ENCODE results near the gene COPG2. TPM values are rescaled to one million over a fixed set of nuclear protein-coding genes. Genes with fewer than 3 reads are reported as not detected.
"Not testable (repeated sequence)": the region's sequence is repeated elsewhere in the genome, so short reads cannot be mapped to it uniquely, and the experiment has no call there.

Gene COPG2
- total and polyA plus RNA-seq, 2 of the 13 experiments (the other 11 are each of a cell fraction or from before 2014, with no cell fraction given), result 14.1 to 17.7 TPM

DNA sequence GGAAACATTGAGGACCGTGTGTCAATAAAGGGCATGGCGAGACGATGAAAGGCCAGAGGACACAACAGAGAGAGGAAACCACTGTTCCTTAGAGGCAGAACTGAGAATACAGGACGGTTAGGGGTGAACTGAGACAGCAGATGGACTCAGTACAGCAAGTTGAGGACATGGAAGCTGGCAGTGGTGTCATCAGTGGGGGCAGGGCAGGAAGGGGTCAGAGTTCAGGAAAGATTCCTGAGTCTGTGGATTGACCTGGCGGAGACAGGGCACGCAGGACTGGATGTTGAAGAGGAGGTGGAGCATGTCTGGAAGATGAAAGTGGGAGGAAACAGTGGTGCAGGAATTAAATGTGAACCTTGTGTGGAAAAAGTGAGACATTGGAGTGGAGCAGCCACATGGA lies 130.7 kb downstream of the COPG2 start:
- H3K79me2 ChIP-seq (ENCODE audit: insufficient read depth, low read length); FAIRE-seq; H3K4me2 ChIP-seq (ENCODE audit: low read depth, low read length); H3K27ac ChIP-seq (ENCODE audit: extremely low read length, insufficient read depth, low read length); H3K9me3 ChIP-seq (ENCODE audit: low read length); H2AFZ ChIP-seq (ENCODE audit: low read length); POLR2A ChIA-PET; H3K4me3 ChIP-seq (replicated peaks in 1 of 3; ENCODE audit: insufficient read depth in 1 of 3, low read depth in 2 of 3, low read length in 3 of 3); CTCF ChIA-PET (ENCODE audit: low intra/inter-chr PET ratio, low total read pairs); H3K27me3 ChIP-seq (ENCODE audit: control insufficient read depth in 1 of 2, insufficient read depth in 2 of 2, low read length in 2 of 2); H3K36me3 ChIP-seq (replicated peaks in 1 of 2; ENCODE audit: control insufficient read depth in 1 of 2, insufficient read depth in 2 of 2, low read length in 2 of 2); in situ Hi-C loops (cut with HindIII; ENCODE audit: extremely low pct_ligation_motif_present, low pct_unique_long_range_greater_than_20kb); intact Hi-C loops (cut with micrococcal nuclease; ENCODE audit: unreplicated experiment); BruUV-seq (replicated peaks); H4K20me1 ChIP-seq (ENCODE audit: insufficient read depth, low read length); H3K9ac ChIP-seq (ENCODE audit: insufficient read depth, low read depth, low read length): not testable (repeated sequence)
- DNase-seq (ENCODE audit: low spot score) (peak; percentile 5), ATAC-seq (0 out of 3 replicates have a peak, but pooled peaks have one; percentile 24)
- peak; percentile 22; the same call in 1 of the 2 replicates for TF ChIP-seq ZNF281 (CRISPR knock-in tag; IDR thresholded peaks at IDR 0.05; ENCODE audit: borderline replicate concordance)
- peak; percentile 43; the same call in 1 of the 2 replicates for TF ChIP-seq NR2C2 (CRISPR knock-in tag; IDR thresholded peaks at IDR 0.05; ENCODE audit: borderline replicate concordance)
- 90% methylated on average over 6 of the region's 6 CpGs for WGBS (ENCODE audit: low lambda C conversion rate)
- peaks cover 16% of the 10 kb centered on the region for H3K4me1 ChIP-seq (ENCODE audit: insufficient read depth, low read length)

DNA sequence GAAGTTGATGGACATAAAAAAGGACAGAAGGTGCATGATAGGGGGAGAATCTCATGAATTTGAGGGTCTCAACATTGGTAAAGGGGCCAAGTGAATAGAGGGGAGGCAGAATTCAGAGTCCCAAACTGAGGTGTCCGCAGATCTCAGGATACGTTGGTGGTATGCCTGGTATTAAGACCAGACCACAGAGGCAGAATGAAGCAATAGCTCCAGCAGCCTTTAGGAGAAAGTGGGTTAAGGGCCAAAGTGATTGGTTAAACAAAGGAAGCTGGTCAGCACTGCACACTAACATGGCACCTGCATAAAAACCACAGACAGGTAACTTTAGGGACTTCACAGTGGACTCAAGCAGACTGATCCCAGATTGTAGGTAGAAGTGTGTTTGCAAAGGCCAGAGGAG lies 139.1 kb downstream of the COPG2 start:
- ATAC-seq (no peak), DNase-seq (ENCODE audit: low spot score) (no peak), FAIRE-seq (no peak)
- Histone ChIP-seq H3K4me1 (ENCODE audit: insufficient read depth, low read length) (no peaks in the 10 kb centered on the region), H3K27ac (ENCODE audit: extremely low read length, insufficient read depth, low read length) (no peak overlapping the region), H3K9me3 (ENCODE audit: low read length) (no peaks in the 10 kb centered on the region), H4K20me1 (ENCODE audit: insufficient read depth, low read length) (no peaks in the 10 kb centered on the region), H3K4me2 (ENCODE audit: low read depth, low read length) (no peak overlapping the region), H2AFZ (ENCODE audit: low read length) (no peak overlapping the region), H3K27me3 (ENCODE audit: control insufficient read depth in 1 of 2, insufficient read depth in 2 of 2, low read length in 2 of 2) (no peaks in the 10 kb centered on the region), H3K4me3 (replicated peaks in 1 of 3; ENCODE audit: insufficient read depth in 1 of 3, low read depth in 2 of 3, low read length in 3 of 3) (no peak overlapping the region), H3K36me3 (replicated peaks in 1 of 2; ENCODE audit: control insufficient read depth in 1 of 2, insufficient read depth in 2 of 2, low read length in 2 of 2) (no peaks in the 10 kb centered on the region; a peak in 1 of 5 replicates), H3K79me2 (ENCODE audit: insufficient read depth, low read length) (no peaks in the 10 kb centered on the region), H3K9ac (ENCODE audit: insufficient read depth, low read depth, low read length) (no peak overlapping the region)
- ChIA-PET POLR2A (no interaction called here), CTCF (ENCODE audit: low intra/inter-chr PET ratio, low total read pairs) (no interaction called here)
- no TSS peak for BruUV-seq (replicated peaks)
- in situ Hi-C loops (cut with HindIII; ENCODE audit: extremely low pct_ligation_motif_present, low pct_unique_long_range_greater_than_20kb) (no loop called here), intact Hi-C loops (cut with micrococcal nuclease; ENCODE audit: unreplicated experiment) (no loop called here)
- 97% methylated on average over 2 of the region's 2 CpGs for WGBS (ENCODE audit: low lambda C conversion rate)
- no peak for TF ChIP-seq SMARCC2 (IDR thresholded peaks at IDR 0.05)
- no peak for TF ChIP-seq ZNF652 (CRISPR knock-in tag; IDR thresholded peaks at IDR 0.05; ENCODE audit: borderline replicate concordance, low read depth)
- TF ChIP-seq ZNF230 (CRISPR knock-in tag; IDR thresholded peaks at IDR 0.05), result no peak
- TF ChIP-seq ZSCAN29 (CRISPR knock-in tag; conservative IDR thresholded peaks at IDR 0.05), result no peak
- TF ChIP-seq NFRKB (IDR thresholded peaks at IDR 0.05), result no peak
- TF ChIP-seq, protein P1, sequence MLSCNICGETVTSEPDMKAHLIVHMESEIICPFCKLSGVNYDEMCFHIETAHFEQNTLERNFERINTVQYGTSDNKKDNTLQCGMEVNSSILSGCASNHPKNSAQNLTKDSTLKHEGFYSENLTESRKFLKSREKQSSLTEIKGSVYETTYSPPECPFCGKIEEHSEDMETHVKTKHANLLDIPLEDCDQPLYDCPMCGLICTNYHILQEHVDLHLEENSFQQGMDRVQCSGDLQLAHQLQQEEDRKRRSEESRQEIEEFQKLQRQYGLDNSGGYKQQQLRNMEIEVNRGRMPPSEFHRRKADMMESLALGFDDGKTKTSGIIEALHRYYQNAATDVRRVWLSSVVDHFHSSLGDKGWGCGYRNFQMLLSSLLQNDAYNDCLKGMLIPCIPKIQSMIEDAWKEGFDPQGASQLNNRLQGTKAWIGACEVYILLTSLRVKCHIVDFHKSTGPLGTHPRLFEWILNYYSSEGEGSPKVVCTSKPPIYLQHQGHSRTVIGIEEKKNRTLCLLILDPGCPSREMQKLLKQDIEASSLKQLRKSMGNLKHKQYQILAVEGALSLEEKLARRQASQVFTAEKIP (CRISPR knock-in tag; IDR thresholded peaks at IDR 0.05; ENCODE audit: borderline replicate concordance), result no peak
- TF ChIP-seq ZNF549 (CRISPR knock-in tag; IDR thresholded peaks at IDR 0.05), result no peak
- no peak for TF ChIP-seq RBM39 (IDR thresholded peaks at IDR 0.05; ENCODE audit: low read depth, low read length, poor library complexity, severe bottlenecking)
- TF ChIP-seq DZIP1 (CRISPR knock-in tag; IDR thresholded peaks at IDR 0.05), result no peak
- TF ChIP-seq SIX1 (CRISPR knock-in tag; IDR thresholded peaks at IDR 0.05; ENCODE audit: borderline replicate concordance), result no peak
